GM20000 (cell line): Measurements from ENCODE around the gene BRPF3.

Experiments
- DNase-seq: peaks from one replicate; pipeline ENCODE4 v3.0.0; 2012; ENCODE audit warnings: low spot score
- CTCF ChIP-seq: IDR thresholded peaks from 2 replicates; pipeline ENCODE4 v1.5.1; 2012; ENCODE audit warnings: mild to moderate bottlenecking, control low read depth; ENCODE audit errors: extremely low read depth, missing control alignments

The BRPF3 gene

GRCh38 chr6:36200998-36201596 is 4.6 kb downstream of the BRPF3 start:
- DNase-seq, result no peak
- TF ChIP-seq CTCF, result no peak

DNA sequence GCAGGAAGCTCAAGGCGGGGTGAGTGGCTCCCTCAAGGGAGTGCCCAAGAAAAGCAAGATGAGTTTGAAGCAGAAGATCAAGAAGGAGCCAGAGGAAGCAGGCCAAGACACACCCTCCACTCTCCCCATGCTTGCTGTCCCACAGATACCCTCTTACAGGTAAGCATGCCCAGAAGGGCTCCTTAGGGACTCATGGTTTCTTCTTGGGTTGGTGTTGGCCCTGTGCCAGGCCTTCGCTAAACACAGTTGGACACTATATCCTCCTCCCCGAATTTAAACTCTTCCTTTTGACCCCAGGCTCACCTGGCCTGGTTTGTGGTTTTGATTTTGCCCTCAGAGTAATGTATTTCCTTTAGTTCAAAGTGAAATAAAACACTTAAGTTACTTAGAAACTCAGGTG is 5.1 kb downstream of the BRPF3 start:
- no peak for TF ChIP-seq CTCF
- no peak for DNase-seq

GRCh38 chr6:36202101-36202500 is 5.6 kb downstream of the BRPF3 start:
- DNase-seq, result no peak
- TF ChIP-seq CTCF, result no peak

DNA sequence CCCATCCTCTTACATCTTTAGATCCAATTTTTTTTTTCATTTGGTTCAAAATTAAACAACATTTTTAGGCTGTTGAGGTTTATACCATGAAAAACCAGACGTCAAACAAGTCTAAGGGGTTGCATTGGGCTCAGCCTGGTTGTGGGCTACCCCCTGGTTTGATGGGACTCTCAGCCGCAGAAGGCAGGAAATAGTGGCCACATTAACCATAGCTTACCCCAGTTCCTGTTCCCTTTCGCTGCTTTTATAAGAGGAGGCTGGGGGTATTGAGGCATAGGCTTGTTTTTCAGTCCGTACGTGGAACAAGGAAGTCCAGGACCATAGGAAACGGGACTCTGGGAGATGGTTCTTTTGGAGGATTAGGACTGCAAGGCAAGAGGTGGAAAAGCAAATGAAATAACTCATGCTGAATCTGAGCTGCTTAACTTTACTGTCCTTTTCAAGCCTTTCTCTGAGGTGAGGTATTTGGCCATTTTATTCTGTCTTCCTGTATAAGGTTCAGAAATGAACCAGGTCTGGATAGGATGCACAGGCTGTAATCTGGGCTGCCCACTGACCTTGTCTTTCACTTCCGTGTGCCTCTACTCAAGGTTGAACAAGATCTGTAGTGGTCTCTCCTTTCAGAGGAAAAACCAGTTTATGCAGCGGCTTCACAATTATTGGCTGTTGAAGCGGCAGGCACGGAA is 7.7 kb downstream of the BRPF3 start:
- DNase-seq, result peak; percentile 41
- TF ChIP-seq CTCF, result no peak

- no peak for TF ChIP-seq CTCF
- DNase-seq, result no peak
Observed at GRCh38 chr6:36207155-36207554, 10.6 kb downstream of the BRPF3 start.

DNA sequence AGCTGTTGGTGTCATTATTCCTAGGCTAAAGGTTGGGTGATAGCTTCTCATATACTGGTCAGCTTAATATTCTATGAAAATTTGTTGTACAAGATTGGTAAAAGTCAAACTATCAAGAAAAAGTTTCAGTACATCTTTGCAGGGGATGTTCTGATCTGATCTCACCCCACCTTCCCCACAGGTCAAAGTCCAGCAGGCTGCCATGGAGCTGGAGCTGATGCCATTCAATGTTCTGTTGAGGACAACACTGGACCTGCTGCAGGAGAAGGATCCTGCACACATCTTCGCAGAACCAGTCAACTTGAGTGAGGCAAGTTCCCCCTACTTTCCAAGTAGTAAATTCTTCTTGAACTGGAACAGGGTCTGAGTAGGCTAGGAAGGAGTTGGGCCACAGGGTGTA is 13.1 kb downstream of the BRPF3 start:
- DNase-seq, result no peak
- no peak for TF ChIP-seq CTCF

GRCh38 chr6:36210182-36210581 is 13.6 kb downstream of the BRPF3 start:
- TF ChIP-seq CTCF, result no peak
- no peak for DNase-seq
